GM03348 (cell line): Measurements from ENCODE around the gene THADA.

Experiments used
- DNase-seq: peaks from one replicate; pipeline ENCODE4 v3.0.0; 2012; ENCODE audit warnings: low spot score

THADA gene

GRCh38 chr2:43222475-43223309, 373.1 kb downstream of the THADA start:
- no peak for DNase-seq

DNA sequence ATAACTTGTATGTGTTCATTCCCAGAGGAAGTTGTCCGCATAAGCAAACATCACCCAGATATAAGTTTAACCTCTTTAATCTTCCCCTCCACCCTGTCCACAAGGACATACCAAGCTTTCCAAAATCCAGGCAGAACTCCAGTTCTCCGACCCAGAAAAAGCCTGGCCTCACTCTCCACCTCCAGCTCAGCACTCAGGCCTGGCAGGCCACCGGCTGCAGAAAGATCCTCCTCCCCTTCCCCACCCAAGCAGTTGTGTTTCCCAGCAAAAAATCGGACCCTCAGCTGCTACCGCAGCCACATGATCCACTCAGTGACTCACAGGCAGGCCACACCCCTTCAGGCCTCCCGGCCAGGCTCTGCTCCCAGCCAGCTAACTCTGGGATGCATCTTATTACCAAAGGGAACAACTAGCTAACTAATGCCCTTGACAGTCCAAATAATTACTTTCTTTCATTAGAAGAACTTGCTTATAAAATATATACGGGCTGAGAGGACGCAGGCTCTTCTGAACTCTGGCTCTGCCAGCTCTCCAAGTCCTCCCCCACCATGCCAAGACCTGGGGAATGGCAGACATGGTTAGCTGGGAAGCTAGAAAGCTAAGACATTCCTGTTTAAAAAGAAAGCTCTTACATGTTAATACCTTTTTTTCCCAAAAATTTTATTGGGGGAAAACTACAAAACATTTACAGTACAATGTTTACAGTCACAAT, 373.9 kb downstream of the THADA start:
- DNase-seq, result peak; percentile 88

- peak; percentile 69 for DNase-seq
These were observed 374.6 kb downstream of the THADA start for GRCh38 chr2:43221124-43221762.

- no peak for DNase-seq
These were observed 375.1 kb downstream of the THADA start for GRCh38 chr2:43220760-43221123.

- DNase-seq, result no peak
These were observed 375.5 kb downstream of the THADA start for GRCh38 chr2:43220229-43220751.

GRCh38 chr2:43219383-43220228, 376.2 kb downstream of the THADA start:
- DNase-seq, result peak; percentile 94

DNA sequence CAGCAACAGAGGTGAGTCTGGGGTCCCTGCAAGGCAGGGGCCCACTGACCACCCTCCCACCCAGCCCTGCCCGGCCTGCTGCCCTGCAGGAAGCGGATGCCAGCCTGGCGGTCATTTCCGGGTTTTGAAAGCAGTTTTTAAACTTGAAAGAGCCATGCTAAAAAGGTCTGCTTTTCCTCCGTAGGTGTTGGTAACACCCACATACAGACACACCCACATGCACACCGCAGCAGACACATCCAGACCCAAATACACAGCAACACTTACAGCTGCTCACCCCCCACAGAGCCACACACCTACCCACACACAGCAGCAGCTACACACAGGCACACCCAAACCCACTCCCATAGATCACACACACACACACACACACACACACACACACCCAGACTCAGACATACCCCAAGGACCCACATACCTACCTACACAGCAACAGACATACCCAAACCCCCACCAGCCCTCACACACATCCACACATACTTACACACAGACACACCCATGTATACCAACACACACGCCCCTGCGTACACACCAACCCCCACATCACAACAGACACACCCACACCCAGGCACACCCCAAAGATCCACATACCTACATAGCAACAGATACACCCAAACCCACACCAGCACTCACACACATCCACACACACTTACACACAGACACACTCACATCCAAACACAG, 377.0 kb downstream of the THADA start:
- DNase-seq, result peak; percentile 34

- DNase-seq, result peak; percentile 62
These were observed 377.6 kb downstream of the THADA start for GRCh38 chr2:43218155-43218701.

- DNase-seq, result no peak
These were observed 378.3 kb downstream of the THADA start for GRCh38 chr2:43217228-43218154.

- DNase-seq, result no peak
These were observed 379.2 kb downstream of the THADA start for GRCh38 chr2:43216629-43217028.

DNA sequence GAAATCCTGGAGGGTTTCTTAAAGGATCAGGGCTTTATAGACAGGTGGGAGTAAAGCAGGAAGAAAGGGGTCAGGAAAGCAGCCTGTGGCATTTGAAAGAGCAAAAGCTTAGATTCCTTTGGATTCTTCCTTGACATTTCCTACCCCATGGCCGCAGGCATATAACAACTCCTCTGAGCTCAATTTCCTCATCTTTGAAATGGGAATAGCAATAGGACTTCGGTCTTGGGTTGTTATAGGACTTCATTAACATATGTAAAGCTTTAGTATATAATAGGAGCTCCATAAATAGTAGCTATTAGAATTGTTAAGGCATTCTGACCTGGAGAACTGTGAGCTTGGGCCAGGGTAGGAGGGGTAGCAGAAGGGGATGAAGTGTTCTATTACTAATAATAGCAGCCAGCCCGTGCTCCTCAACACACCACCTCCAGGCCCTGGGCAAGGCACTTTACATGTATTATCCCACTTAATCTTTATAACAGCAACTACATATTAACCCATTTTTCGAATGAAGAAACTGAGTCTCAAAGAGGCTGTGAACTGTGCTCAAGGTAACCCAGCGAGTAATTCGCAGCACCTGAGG, 380.1 kb downstream of the THADA start:
- no peak for DNase-seq

DNA sequence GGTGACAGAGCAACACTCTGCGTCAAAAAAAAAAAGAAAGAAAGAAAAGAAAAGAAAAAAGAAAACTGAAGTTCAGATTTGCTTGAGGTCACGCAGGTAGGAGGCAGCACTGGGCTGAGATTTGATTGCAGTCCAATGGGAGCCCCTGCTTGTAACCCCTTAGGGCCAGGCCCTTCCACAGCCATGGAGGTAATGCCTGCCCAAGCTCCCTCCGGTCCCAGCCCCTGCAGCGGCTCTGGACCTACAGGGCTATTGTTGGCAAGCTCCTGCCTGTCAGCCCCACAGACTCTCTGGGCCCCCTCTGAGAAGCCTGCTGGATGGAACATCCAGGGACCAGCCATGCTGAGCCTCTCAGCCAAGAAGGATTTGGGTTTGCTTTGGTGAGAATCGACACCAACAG, 381.6 kb downstream of the THADA start:
- DNase-seq, result no peak

GRCh38 chr2:43212931-43213330, 382.9 kb downstream of the THADA start:
- DNase-seq, result no peak

DNA sequence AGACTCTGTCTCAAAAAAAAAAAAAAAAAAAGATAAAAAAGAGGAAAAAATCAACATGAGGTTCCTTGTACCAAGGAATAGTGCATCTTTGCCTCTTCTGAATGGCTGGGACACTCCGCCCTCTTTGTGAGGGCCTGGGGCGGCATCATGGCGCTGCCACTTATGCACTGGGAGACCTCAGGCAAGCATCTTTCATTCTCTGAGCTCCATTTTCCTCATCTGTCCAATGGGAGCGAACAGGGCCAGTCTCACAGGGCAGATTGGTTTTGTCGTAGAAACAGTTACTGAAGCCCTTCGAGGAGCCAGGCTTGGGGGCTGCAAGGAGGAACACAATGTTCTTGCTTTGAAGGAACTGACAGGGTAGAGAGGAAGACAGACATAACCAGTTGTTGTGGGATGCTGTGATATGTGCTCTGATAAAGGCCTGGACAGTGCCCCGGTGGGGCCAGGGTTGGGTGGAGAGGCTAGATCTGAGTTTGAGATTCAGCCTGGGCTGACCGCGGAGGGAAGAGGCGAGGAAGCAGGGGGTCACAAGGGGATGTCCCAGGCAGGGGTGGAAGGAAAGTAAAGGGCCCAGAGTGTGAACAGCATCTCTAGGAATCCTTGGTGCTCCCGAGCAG, 383.5 kb downstream of the THADA start:
- DNase-seq, result no peak

DNA sequence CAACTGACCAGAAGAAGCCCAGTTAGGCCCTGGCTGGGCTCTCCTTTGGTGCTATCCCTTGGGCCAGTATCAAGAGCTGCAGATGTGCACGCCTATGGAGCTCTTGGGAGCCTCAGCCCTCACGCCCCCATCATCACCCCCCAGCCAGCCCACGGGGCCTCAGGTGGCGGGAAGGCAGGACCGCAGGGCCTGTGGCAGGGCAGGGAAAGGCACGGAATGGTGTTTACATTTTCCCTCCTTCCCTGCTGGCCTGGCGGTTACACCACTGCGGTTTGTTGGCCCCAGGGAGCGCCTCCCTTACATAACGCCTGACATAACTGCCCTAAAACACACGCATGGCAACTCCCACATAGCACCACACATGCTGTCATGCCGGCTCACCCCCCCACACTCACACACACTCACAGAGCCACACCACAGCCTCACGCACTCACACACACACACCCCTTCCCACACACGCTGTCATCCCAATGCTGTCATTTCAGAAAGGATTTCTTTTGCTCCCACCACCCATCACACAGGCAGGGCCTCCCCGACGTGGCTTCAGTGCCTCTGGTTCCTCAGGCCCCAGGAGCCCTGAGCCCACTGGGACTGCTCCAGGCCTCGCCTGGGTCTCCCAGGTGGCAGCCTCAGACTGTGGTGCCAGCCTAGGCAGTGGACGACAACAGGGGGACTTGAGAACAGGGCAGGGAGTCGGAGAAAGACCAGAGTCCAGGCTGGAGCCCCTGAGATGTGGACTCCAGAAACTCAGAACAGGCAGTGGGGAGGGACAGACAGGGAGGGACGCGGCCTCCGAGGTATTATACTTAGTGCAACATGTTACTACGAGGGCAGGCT, 385.2 kb downstream of the THADA start:
- peak; percentile 57 for DNase-seq

DNA sequence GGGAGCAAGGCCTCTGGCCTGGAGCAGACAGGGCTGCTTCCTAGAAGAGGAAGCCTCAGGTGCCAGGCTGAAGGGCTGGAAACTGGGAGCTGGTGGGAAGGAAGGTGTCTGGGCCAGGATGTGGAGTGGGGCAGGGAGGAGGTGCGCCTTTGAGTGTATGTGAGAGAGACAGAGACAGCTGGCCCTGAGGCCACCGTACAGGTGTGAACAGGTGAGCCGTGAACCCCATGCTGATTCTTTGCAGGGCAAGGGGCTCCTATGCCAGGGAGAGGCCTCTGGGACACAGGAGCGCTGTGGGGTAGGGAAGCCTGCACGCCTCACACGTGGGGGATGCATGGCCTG, 385.7 kb downstream of the THADA start:
- DNase-seq, result no peak

DNA sequence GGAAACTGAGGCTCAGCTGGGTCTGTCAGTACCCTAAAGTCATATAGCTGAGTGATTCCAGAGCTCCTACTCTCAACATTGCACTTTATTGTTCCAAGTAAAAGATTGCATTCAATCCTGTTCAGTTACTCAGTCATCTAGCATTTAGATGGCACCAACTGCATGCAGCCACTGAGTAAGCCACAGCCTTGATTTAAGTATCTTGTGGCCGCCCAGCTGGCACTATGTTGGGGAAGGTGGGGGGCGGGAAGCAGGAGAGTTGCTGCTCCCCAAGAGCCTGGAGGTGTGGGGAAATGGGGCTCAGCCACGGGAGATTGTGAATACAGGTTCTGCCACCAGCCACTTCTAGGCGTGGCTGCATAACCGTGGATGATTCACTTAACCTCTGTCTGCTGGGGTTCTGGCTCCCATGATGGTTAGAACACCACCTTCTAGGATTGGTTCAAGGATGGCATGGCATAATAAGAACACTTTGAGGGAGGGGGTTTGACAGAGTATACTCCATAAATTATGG, 386.6 kb downstream of the THADA start:
- no peak for DNase-seq
